CD4-positive, alpha-beta memory T cell (primary cell): ENCODE results near the gene CHI3L2. TPM values are rescaled to one million over a fixed set of nuclear protein-coding genes. Genes with fewer than 3 reads are reported as not detected.
A peak's percentile ranks its signal among the peaks of the same experiment; 100 is the strongest.

Source experiments
- CTCF ChIA-PET: fragments of 350-600 bp; sonication (Branson Sonifier 250); formaldehyde crosslinking; loops from one replicate; lab custom pipeline; 2021; ENCODE audit warnings: inconsistent platforms; ENCODE audit not compliant: partially characterized antibody; lab: Charles Lee
- POLR2A ChIA-PET: fragments of 350-600 bp; sonication (Branson Sonifier 250); formaldehyde crosslinking; loops from one replicate; lab custom pipeline; 2021; ENCODE audit not compliant: partially characterized antibody; lab: Charles Lee
- DNase-seq, 5 donors: peaks; one replicate each; pipeline versions ENCODE4 v3.0.0 to v3.0.0-alpha.2; 2020 to 2022; ENCODE audit warnings: mixed read lengths in 1 of 5
- H3K27ac ChIP-seq: one replicate; pipeline ENCODE4 v1.7.0; 2013; ENCODE audit warnings: low read depth, low read length
- H3K27me3 ChIP-seq: 2 replicates; pipeline ENCODE4 v1.7.0; 2013; ENCODE audit warnings: mild to moderate bottlenecking, low read length, moderate library complexity; ENCODE audit not compliant: insufficient read depth
- H3K36me3 ChIP-seq: 2 replicates; pipeline ENCODE4 v1.7.0; 2013; ENCODE audit warnings: mild to moderate bottlenecking, low read length, moderate library complexity; ENCODE audit not compliant: insufficient read depth
- H3K4me1 ChIP-seq: 2 replicates; pipeline ENCODE4 v1.7.0; 2013; ENCODE audit warnings: mild to moderate bottlenecking, low read length, moderate library complexity; ENCODE audit not compliant: insufficient read depth
- H3K4me3 ChIP-seq, 2 donors: one replicate each; pipeline ENCODE4 v1.7.0; 2013; ENCODE audit warnings: low read length in 2 of 2, mild to moderate bottlenecking in 1 of 2
- H3K9me3 ChIP-seq, 2 donors: one replicate each; pipeline ENCODE4 v1.7.0; 2013; ENCODE audit warnings: low read length in 2 of 2, control low read depth in 1 of 2; ENCODE audit not compliant: control insufficient read depth in 1 of 2
- H3K27ac Mint-ChIP-seq, 7 donors: one replicate each; pipeline ENCODE4 v1.8.0; 2020 to 2021; ENCODE audit warnings: mixed read lengths in 7 of 7, mild to moderate bottlenecking in 6 of 7, inconsistent platforms in 3 of 7, moderate library complexity in 3 of 7
- H3K27me3 Mint-ChIP-seq, 2 donors: one replicate each; pipeline ENCODE4 v1.8.0; 2020 to 2021; ENCODE audit warnings: mixed read lengths in 2 of 2
- H3K36me3 Mint-ChIP-seq, 2 donors: one replicate each; pipeline ENCODE4 v1.8.0; 2020 to 2021; ENCODE audit warnings: mixed read lengths in 2 of 2, inconsistent platforms in 1 of 2, mild to moderate bottlenecking in 1 of 2
- H3K4me1 Mint-ChIP-seq, 4 donors: one replicate each; pipeline ENCODE4 v1.8.0; 2020 to 2021; ENCODE audit warnings: mixed read lengths in 4 of 4, mild to moderate bottlenecking in 1 of 4
- H3K4me3 Mint-ChIP-seq, 8 donors: one replicate each; pipeline ENCODE4 v1.8.0; 2020 to 2021; ENCODE audit warnings: mixed read lengths in 8 of 8, mild to moderate bottlenecking in 7 of 8, moderate library complexity in 6 of 8, inconsistent platforms in 3 of 8
- H3K9me3 Mint-ChIP-seq, 8 donors: one replicate each; pipeline ENCODE4 v1.8.0; 2020 to 2021; ENCODE audit warnings: mixed read lengths in 8 of 8, mild to moderate bottlenecking in 5 of 8, inconsistent platforms in 3 of 8, moderate library complexity in 1 of 8
- intact Hi-C: fragments of 100-400 bp; cut with micrococcal nuclease; formaldehyde crosslinking; loops from one replicate; pipeline ENCODE4 v1.15.1; 2023
- polyA plus RNA-seq, 2 donors: library from polyadenylated mRNA; unstranded; fragments of 300-500 nt; fragmentation: Illumina TruSeq; gene quantifications; one replicate each; pipeline ENCODE4 v1.2.3, GENCODE V29; 2021
- total RNA-seq, 2 experiments: library from RNA; stranded (reverse); gene quantifications; one replicate each; pipeline ENCODE4 v1.2.3, GENCODE V29; 2021

The CHI3L2 gene
- total and polyA plus RNA-seq, 4 experiments from 2014 or later = 1.7 to 18.2 (median 8.8) TPM

DNA sequence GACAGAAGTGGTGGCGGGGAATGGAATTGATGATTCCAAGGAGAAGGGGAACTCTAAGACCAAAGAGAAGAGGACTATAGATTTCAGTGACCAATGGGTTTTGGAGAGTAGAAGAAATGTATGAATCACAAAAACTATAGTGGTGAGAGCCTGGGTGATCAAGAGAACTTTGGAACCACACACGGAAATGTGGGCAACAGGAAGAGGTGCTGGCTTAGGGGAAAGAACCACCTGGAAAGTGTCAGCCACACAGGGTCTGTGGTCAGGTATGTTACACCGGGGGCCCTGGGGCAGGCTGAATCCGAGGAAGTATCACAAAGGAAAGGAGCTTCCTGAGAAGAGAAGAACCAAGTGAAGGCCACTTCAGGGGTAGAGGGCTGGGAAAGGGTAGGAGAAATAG lies 51.6 kb downstream of the CHI3L2 start:
- H3K36me3 Mint-ChIP-seq = no peaks in the 10 kb centered on the region
- H3K9me3 Mint-ChIP-seq = no peaks in the 10 kb centered on the region
- Histone ChIP-seq H3K4me1 (peaks cover 6% of the 10 kb centered on the region), H3K4me3 (no peak overlapping the region), H3K27ac (no peak overlapping the region), H3K36me3 (no peaks in the 10 kb centered on the region), H3K9me3 (no peaks in the 10 kb centered on the region), H3K27me3 (no peaks in the 10 kb centered on the region)
- no peaks in the 10 kb centered on the region for H3K27me3 Mint-ChIP-seq
- H3K27ac Mint-ChIP-seq = peak overlapping the region in 1 of 7 donors; percentile 88
- peaks cover 11 to 29% (median 15%) of the 10 kb centered on the region in 4 donors for H3K4me1 Mint-ChIP-seq
- intact Hi-C loops = no loop called here
- DNase-seq = no peak
- ChIA-PET POLR2A (no interaction called here), CTCF (no interaction called here)
- H3K4me3 Mint-ChIP-seq = no peak overlapping the region

DNA sequence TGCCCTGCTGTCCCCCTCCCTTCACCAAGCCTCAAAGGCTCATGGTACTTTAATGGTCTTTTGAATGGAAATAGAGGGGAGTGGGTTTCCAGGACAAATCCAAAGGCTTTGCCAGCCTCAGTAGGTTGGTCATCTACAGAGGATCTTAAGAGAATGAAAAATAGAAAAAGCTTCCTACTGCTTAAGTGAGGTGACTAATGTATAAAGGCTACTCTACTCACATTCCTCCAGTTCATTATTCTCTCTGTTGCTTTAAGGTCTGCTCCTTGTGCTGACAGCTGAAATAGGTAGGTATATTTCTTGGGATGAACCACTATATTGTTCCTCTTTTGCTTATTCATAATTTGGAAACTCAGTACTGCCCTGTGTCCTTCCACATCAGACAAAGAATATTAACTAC lies 52.8 kb downstream of the CHI3L2 start:
- no peak overlapping the region for H3K4me3 ChIP-seq
- no peaks in the 10 kb centered on the region for H3K9me3 ChIP-seq
- Mint-ChIP-seq H3K27me3 (no peaks in the 10 kb centered on the region), H3K4me1 (peaks cover under 1 to 19% (median 8%) of the 10 kb centered on the region in 4 donors), H3K9me3 (no peaks in the 10 kb centered on the region), H3K36me3 (no peaks in the 10 kb centered on the region), H3K27ac (no peak overlapping the region), H3K4me3 (no peak overlapping the region)
- intact Hi-C loops = no loop called here
- peaks cover 1% of the 10 kb centered on the region for H3K4me1 ChIP-seq
- H3K27ac ChIP-seq = no peak overlapping the region
- H3K36me3 ChIP-seq = no peaks in the 10 kb centered on the region
- no peak for DNase-seq
- POLR2A ChIA-PET = no interaction called here
- no peaks in the 10 kb centered on the region for H3K27me3 ChIP-seq
- CTCF ChIA-PET = no interaction called here

DNA sequence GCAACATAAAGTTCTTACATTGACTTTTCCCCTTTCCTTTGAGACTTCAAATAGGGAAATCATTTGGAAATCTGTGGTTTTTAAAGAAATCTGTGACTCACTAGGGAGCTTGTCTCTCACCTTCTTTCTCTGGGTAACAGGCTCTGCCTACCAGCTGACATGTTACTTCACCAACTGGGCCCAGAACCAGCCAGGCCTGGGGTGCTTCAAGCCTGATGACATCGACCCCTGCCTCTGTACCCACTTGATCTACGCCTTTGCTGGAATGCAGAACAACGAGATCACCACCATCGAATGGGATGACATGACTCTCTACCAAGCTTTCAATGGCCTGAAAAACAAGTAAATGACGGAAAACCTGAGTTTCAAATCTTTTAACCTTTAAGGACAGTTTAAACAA lies 53.9 kb downstream of the CHI3L2 start:
- ChIA-PET POLR2A (interaction anchor here (1.2 kb wide), 1 partner anchor 251 kb away, joined by 3 read pairs; no protein-coding TSS in a partner anchor), CTCF (no interaction called here)
- H3K27ac ChIP-seq = no peak overlapping the region
- Mint-ChIP-seq H3K4me3 (no peak overlapping the region), H3K9me3 (no peaks in the 10 kb centered on the region), H3K36me3 (no peaks in the 10 kb centered on the region), H3K4me1 (peaks cover 0 to 11% (median 3%) of the 10 kb centered on the region in 4 donors), H3K27ac (no peak overlapping the region), H3K27me3 (no peaks in the 10 kb centered on the region)
- DNase-seq = no peak
- H3K4me3 ChIP-seq = no peak overlapping the region
- no peaks in the 10 kb centered on the region for H3K4me1 ChIP-seq
- intact Hi-C loops = no loop called here
- no peaks in the 10 kb centered on the region for H3K36me3 ChIP-seq
- no peaks in the 10 kb centered on the region for H3K27me3 ChIP-seq
- no peaks in the 10 kb centered on the region for H3K9me3 ChIP-seq

DNA sequence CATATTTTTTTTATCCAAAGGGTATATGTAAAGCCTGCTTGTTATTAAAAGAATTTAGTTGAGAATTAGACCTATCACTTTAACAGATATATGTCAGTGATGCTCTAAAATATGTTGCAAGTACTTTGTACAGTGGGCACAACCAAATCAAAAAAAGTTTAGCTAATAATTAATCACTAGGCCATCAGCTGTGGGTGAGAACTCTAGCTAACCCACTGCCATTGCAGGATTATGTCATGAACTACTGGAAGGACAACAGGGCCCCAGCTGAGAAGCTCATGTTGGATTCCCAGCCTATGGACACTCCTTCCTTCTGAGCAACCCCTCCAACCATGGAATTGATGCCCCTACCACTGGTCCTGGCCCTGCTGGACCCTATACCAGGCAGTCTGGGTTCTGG lies 56.3 kb downstream of the CHI3L2 start:
- intact Hi-C loops = no loop called here
- H3K4me3 ChIP-seq = no peak overlapping the region
- H3K27ac Mint-ChIP-seq = no peak overlapping the region

DNA sequence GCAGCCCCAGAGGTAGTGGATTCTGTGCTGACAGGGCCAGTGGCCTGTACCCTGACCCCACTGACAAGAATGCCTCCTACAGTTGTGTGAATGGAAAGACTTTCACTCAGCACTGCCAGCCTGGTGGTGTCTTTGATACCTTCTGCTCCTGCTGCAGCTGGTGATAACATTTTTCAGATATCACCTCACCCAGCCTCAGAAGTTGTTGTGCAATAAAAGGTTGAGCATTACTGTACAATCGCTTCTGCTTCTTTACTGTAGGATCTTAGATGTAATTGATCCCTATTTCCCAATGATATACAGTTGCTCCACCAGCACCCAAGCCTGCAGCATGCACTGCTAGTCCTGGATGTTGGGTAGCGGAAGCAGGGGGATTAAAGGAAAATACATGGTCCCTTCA lies 58.4 kb downstream of the CHI3L2 start:
- H3K4me1 Mint-ChIP-seq = no peaks in the 10 kb centered on the region
- H3K9me3 ChIP-seq = no peaks in the 10 kb centered on the region
- intact Hi-C loops = no loop called here
- H3K36me3 ChIP-seq = no peaks in the 10 kb centered on the region
- no peaks in the 10 kb centered on the region for H3K36me3 Mint-ChIP-seq
- ChIA-PET CTCF (no interaction called here), POLR2A (no interaction called here)
- no peaks in the 10 kb centered on the region for H3K27me3 Mint-ChIP-seq
- DNase-seq = no peak
- no peak overlapping the region for H3K27ac ChIP-seq
- H3K4me3 ChIP-seq = no peak overlapping the region
- H3K9me3 Mint-ChIP-seq = no peaks in the 10 kb centered on the region
- no peaks in the 10 kb centered on the region for H3K4me1 ChIP-seq
- H3K27ac Mint-ChIP-seq = no peak overlapping the region
- H3K27me3 ChIP-seq = no peaks in the 10 kb centered on the region
- no peak overlapping the region for H3K4me3 Mint-ChIP-seq

More for the DNA sequence above, 56.3 kb downstream of the CHI3L2 start:
- H3K27ac ChIP-seq = no peak overlapping the region
- Mint-ChIP-seq H3K27me3 (no peaks in the 10 kb centered on the region), H3K9me3 (no peaks in the 10 kb centered on the region), H3K4me3 (no peak overlapping the region), H3K36me3 (no peaks in the 10 kb centered on the region), H3K4me1 (peaks cover 0 to 5% (median 2%) of the 10 kb centered on the region in 4 donors)
- no peaks in the 10 kb centered on the region for H3K27me3 ChIP-seq
- CTCF ChIA-PET = interaction anchor here (1.2 kb wide), 1 partner anchor 48 kb away, joined by 4 read pairs; no protein-coding TSS in a partner anchor
- H3K4me1 ChIP-seq = no peaks in the 10 kb centered on the region
- no peaks in the 10 kb centered on the region for H3K36me3 ChIP-seq
- no peak for DNase-seq
- POLR2A ChIA-PET = no interaction called here
- no peaks in the 10 kb centered on the region for H3K9me3 ChIP-seq

DNA sequence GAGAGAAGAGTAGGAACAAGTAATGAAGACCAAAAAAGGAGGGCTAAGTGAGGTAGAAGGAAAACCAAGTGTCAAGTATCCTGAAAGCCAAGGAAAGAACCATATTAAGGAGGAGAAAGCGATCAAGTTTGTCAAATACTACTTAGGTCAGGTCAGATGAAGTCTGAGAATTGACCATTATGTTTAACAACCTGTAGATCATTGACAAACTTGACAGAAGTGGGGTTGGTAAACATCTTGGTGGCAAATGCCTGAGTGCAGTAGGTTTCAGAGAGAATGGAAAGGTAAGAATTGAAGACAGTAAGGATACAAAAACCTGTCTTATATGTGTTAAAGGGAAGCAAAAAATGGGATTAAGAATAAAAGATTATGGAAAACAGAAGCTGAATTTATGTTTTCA lies 59.4 kb downstream of the CHI3L2 start:
- no peak overlapping the region for H3K4me3 Mint-ChIP-seq
- Histone ChIP-seq H3K4me1 (no peaks in the 10 kb centered on the region), H3K4me3 (no peak overlapping the region), H3K27me3 (no peaks in the 10 kb centered on the region), H3K36me3 (no peaks in the 10 kb centered on the region), H3K27ac (no peak overlapping the region), H3K9me3 (no peaks in the 10 kb centered on the region)
- DNase-seq = no peak
- H3K36me3 Mint-ChIP-seq = no peaks in the 10 kb centered on the region
- H3K4me1 Mint-ChIP-seq = no peaks in the 10 kb centered on the region
- H3K9me3 Mint-ChIP-seq = no peaks in the 10 kb centered on the region
- no peak overlapping the region for H3K27ac Mint-ChIP-seq
- ChIA-PET POLR2A (no interaction called here), CTCF (no interaction called here)
- intact Hi-C loops = no loop called here
- no peaks in the 10 kb centered on the region for H3K27me3 Mint-ChIP-seq

DNA sequence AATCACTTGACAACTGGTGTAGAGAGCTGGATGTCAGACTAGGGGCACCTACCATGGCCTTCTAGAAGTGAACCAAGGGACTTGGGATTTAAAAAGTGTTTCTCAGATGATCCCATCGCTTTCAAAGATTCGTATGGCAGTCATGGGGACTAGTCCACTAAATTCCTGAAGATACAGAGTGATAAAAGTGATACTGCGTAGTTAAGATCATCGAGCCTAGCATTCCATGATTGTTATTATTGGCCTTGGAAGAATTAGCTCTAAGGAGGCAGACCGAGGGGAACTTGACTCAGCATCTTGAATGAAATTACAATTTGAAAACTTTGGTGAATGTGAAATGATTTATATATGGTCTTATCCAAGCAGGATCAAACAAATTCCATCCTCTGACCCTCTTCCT lies 61.9 kb downstream of the CHI3L2 start:
- intact Hi-C loops = no loop called here
- Histone ChIP-seq H3K36me3 (no peaks in the 10 kb centered on the region), H3K27ac (no peak overlapping the region), H3K4me1 (peaks cover 2% of the 10 kb centered on the region), H3K9me3 (no peaks in the 10 kb centered on the region), H3K27me3 (no peaks in the 10 kb centered on the region), H3K4me3 (no peak overlapping the region)
- DNase-seq = no peak
- peaks cover 0 to 2% of the 10 kb centered on the region in 2 donors for H3K27me3 Mint-ChIP-seq
- H3K9me3 Mint-ChIP-seq = no peaks in the 10 kb centered on the region
- no peaks in the 10 kb centered on the region for H3K36me3 Mint-ChIP-seq
- no peak overlapping the region for H3K27ac Mint-ChIP-seq
- peaks cover 0 to 4% (median 3%) of the 10 kb centered on the region in 4 donors for H3K4me1 Mint-ChIP-seq
- ChIA-PET CTCF (no interaction called here), POLR2A (no interaction called here)
- H3K4me3 Mint-ChIP-seq = no peak overlapping the region

DNA sequence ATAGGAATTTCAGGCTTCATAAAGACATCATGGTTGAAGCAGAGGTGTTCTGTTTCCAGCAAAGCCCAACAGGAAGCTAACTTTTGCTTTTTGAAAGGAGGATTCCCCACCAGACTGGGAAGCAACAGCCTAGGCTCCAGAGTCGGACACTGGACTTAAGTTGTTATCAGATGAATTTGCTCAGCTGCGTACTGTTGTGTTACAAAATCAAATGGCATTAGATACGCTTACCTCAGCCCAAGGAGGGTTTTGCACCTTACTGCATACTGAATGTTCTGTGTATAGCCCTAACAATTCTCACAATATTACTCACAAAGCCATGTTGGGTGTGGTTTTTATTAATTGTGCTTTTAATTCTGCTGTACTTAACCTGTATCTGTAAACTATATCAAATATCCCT lies 62.6 kb downstream of the CHI3L2 start:
- ChIA-PET CTCF (no interaction called here), POLR2A (no interaction called here)
- Mint-ChIP-seq H3K27ac (no peak overlapping the region), H3K4me1 (peaks cover 0 to 9% (median 7%) of the 10 kb centered on the region in 4 donors), H3K36me3 (no peaks in the 10 kb centered on the region), H3K4me3 (no peak overlapping the region), H3K9me3 (no peaks in the 10 kb centered on the region), H3K27me3 (peaks cover 0 to 2% of the 10 kb centered on the region in 2 donors)
- H3K4me3 ChIP-seq = no peak overlapping the region
- no peaks in the 10 kb centered on the region for H3K36me3 ChIP-seq
- H3K9me3 ChIP-seq = no peaks in the 10 kb centered on the region
- no peaks in the 10 kb centered on the region for H3K27me3 ChIP-seq
- no peak for DNase-seq
- no peak overlapping the region for H3K27ac ChIP-seq
- intact Hi-C loops = no loop called here
- H3K4me1 ChIP-seq = peaks cover 6% of the 10 kb centered on the region
